GM18498 (cell line): ENCODE measurements around the gene CEP295NL.
"Not testable (repeated sequence)": the region's sequence is repeated elsewhere in the genome, so short reads cannot be mapped to it uniquely, and the experiment has no call there.

Experiments used
- ATAC-seq: cut with Tn5 transposase; IDR thresholded peaks from one replicate; pipeline ENCODE4 v1.9.1; 2021; ENCODE audit warnings: mild to moderate bottlenecking, moderate library complexity; ENCODE audit not compliant: unreplicated experiment

Gene CEP295NL

GRCh38 chr17:78903101-78903779 is at the start of gene CEP295NL:
TSS of gene CEP295NL (minus strand) at chr17:78903201. CDS start at chr17:78901828, 1,373 bp downstream.
- no peak for ATAC-seq

GRCh38 chr17:78952706-78953105 is 49.7 kb upstream of the CEP295NL start:
- no peak for ATAC-seq

GRCh38 chr17:78951967-78952551 is 49.1 kb upstream of the CEP295NL start:
- no peak for ATAC-seq

GRCh38 chr17:78950870-78951269 is 47.9 kb upstream of the CEP295NL start:
- ATAC-seq, result no peak

GRCh38 chr17:78947235-78948149 is 44.5 kb upstream of the CEP295NL start:
- no peak for ATAC-seq

GRCh38 chr17:78946631-78947030 is 43.6 kb upstream of the CEP295NL start:
- no peak for ATAC-seq

GRCh38 chr17:78946131-78946530 is 43.1 kb upstream of the CEP295NL start:
- ATAC-seq, result no peak

- not testable (repeated sequence) for ATAC-seq
These were observed 42.5 kb upstream of the CEP295NL start for GRCh38 chr17:78945455-78945854.

GRCh38 chr17:78944956-78945355 is 42.0 kb upstream of the CEP295NL start:
- ATAC-seq, result no peak

- no peak for ATAC-seq
These were observed 41.0 kb upstream of the CEP295NL start for GRCh38 chr17:78944026-78944425.

- no peak for ATAC-seq
These were observed 37.7 kb upstream of the CEP295NL start for GRCh38 chr17:78940708-78941107.

- ATAC-seq, result no peak
These were observed 37.3 kb upstream of the CEP295NL start for GRCh38 chr17:78940258-78940657.

GRCh38 chr17:78939615-78940014 is 36.6 kb upstream of the CEP295NL start:
- ATAC-seq, result no peak

- ATAC-seq, result no peak
These were observed 34.6 kb upstream of the CEP295NL start for GRCh38 chr17:78937561-78937960.

- no peak for ATAC-seq
These were observed 32.7 kb upstream of the CEP295NL start for GRCh38 chr17:78935419-78936323.

GRCh38 chr17:78934681-78935418 is 31.8 kb upstream of the CEP295NL start:
- no peak for ATAC-seq

GRCh38 chr17:78933959-78934568 is 31.1 kb upstream of the CEP295NL start:
- ATAC-seq, result no peak

- no peak for ATAC-seq
These were observed 30.3 kb upstream of the CEP295NL start for GRCh38 chr17:78933025-78933958.
